Measurements from ENCODE around the gene OR6N2. TPM values are rescaled to one million over a fixed set of nuclear protein-coding genes. Genes with fewer than 3 reads are reported as not detected.

The OR6N2 gene
- total and polyA plus RNA-seq, 2 experiments from 2014 or later: not detected

DNA sequence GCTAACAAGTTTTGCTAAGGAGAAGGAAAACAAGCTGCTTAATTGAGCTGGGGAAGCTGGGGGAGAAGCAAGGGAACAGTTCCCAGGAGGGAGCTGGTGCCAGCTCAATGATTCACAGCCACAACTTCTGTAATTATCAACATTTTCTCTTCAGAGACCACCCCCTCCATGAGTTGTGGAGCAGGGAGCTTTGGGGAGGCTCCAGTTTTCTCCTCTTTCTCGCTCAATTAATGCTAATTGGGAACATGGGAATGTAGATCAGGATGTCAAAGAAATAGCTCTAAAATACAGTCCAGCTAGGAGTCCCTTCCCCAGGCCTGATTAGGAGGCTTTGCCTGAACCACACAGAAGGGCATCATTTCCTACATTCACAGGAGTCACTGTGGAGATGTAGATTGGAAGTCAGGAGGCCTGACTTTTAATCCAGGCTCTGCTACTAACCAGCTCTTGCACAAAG is 38.0 kb upstream of the OR6N2 start (continued):
- TF ChIP-seq ZNF331 (CRISPR knock-in tag; IDR thresholded peaks at IDR 0.05; ENCODE audit: low read depth): no peak
- TF ChIP-seq, protein P1, sequence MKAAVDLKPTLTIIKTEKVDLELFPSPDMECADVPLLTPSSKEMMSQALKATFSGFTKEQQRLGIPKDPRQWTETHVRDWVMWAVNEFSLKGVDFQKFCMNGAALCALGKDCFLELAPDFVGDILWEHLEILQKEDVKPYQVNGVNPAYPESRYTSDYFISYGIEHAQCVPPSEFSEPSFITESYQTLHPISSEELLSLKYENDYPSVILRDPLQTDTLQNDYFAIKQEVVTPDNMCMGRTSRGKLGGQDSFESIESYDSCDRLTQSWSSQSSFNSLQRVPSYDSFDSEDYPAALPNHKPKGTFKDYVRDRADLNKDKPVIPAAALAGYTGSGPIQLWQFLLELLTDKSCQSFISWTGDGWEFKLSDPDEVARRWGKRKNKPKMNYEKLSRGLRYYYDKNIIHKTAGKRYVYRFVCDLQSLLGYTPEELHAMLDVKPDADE (IDR thresholded peaks at IDR 0.05): no peak
- no peak for TF ChIP-seq ZNF114 (CRISPR knock-in tag; IDR thresholded peaks at IDR 0.05)
- no peak for TF ChIP-seq POLR2AphosphoS5 (IDR thresholded peaks at IDR 0.05; ENCODE audit: low read depth)
- no peak for TF ChIP-seq CREB1 (CRISPR knock-in tag; IDR thresholded peaks at IDR 0.05; ENCODE audit: low read depth)
- no peak for TF ChIP-seq STAT1 (IDR thresholded peaks at IDR 0.05; ENCODE audit: unreplicated experiment)
- TF ChIP-seq, protein P2, sequence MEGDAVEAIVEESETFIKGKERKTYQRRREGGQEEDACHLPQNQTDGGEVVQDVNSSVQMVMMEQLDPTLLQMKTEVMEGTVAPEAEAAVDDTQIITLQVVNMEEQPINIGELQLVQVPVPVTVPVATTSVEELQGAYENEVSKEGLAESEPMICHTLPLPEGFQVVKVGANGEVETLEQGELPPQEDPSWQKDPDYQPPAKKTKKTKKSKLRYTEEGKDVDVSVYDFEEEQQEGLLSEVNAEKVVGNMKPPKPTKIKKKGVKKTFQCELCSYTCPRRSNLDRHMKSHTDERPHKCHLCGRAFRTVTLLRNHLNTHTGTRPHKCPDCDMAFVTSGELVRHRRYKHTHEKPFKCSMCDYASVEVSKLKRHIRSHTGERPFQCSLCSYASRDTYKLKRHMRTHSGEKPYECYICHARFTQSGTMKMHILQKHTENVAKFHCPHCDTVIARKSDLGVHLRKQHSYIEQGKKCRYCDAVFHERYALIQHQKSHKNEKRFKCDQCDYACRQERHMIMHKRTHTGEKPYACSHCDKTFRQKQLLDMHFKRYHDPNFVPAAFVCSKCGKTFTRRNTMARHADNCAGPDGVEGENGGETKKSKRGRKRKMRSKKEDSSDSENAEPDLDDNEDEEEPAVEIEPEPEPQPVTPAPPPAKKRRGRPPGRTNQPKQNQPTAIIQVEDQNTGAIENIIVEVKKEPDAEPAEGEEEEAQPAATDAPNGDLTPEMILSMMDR (conservative IDR thresholded peaks at IDR 0.05; ENCODE audit: low read depth in 2 of 2): no peak
- TF ChIP-seq, protein P3, sequence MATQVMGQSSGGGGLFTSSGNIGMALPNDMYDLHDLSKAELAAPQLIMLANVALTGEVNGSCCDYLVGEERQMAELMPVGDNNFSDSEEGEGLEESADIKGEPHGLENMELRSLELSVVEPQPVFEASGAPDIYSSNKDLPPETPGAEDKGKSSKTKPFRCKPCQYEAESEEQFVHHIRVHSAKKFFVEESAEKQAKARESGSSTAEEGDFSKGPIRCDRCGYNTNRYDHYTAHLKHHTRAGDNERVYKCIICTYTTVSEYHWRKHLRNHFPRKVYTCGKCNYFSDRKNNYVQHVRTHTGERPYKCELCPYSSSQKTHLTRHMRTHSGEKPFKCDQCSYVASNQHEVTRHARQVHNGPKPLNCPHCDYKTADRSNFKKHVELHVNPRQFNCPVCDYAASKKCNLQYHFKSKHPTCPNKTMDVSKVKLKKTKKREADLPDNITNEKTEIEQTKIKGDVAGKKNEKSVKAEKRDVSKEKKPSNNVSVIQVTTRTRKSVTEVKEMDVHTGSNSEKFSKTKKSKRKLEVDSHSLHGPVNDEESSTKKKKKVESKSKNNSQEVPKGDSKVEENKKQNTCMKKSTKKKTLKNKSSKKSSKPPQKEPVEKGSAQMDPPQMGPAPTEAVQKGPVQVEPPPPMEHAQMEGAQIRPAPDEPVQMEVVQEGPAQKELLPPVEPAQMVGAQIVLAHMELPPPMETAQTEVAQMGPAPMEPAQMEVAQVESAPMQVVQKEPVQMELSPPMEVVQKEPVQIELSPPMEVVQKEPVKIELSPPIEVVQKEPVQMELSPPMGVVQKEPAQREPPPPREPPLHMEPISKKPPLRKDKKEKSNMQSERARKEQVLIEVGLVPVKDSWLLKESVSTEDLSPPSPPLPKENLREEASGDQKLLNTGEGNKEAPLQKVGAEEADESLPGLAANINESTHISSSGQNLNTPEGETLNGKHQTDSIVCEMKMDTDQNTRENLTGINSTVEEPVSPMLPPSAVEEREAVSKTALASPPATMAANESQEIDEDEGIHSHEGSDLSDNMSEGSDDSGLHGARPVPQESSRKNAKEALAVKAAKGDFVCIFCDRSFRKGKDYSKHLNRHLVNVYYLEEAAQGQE (IDR thresholded peaks at IDR 0.05; ENCODE audit: unreplicated experiment): no peak

DNA sequence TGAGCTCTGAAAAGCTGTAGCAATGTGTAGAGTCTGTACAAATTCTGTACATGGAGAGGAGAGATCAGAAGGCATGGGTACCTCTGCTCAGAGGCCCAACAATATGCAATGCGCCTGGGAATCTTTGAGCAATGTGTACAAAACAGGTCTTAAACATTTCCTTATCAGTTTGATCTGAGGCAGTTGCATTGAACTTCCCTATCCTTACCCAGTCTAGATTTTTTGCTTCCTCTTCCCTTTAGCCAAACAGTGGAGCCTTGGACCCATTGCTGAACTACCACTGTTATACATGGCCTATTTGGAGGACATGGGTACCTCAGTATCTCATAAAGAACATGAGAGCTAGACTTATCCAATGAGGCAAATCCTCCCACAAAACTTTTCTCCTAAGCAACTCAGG is 37.6 kb upstream of the OR6N2 start:
- no peaks in the 10 kb centered on the region for H3K36me3 ChIP-seq (ENCODE audit: insufficient read depth)
- Mint-ChIP-seq H3K9me3 (no peaks in the 10 kb centered on the region; the same call in 2 of the 3 replicates), H3K4me1 (no peaks in the 10 kb centered on the region), H3K4me3 (no peak overlapping the region), H3K36me3 (ENCODE audit: low read depth) (no peaks in the 10 kb centered on the region), H3K27ac (no peak overlapping the region), H3K27me3 (ENCODE audit: insufficient read depth, low read depth, poor library complexity) (no peaks in the 10 kb centered on the region)
- no peak overlapping the region for H3K4me2 ChIP-seq
- H3K4me3 ChIP-seq: no peak overlapping the region
- no peak for DNase-seq (ENCODE audit: low spot score)
- H3K9me2 ChIP-seq (ENCODE audit: insufficient read depth): 0 out of 2 replicates have a peak, but pooled peaks cover 7% of the 10 kb centered on the region
- no peak for ATAC-seq
- no peaks in the 10 kb centered on the region for H3K79me2 ChIP-seq (replicated peaks; ENCODE audit: insufficient read depth)
- H3K27me3 ChIP-seq (ENCODE audit: insufficient read depth): no peaks in the 10 kb centered on the region
- H3K4me1 ChIP-seq (ENCODE audit: insufficient read depth): no peaks in the 10 kb centered on the region
- no peaks in the 10 kb centered on the region for H3F3A ChIP-seq (replicated peaks; ENCODE audit: low read depth)
- TF ChIP-seq EZH2phosphoT487 (IDR thresholded peaks at IDR 0.05; ENCODE audit: unreplicated experiment) (no peak), ZNF114 (CRISPR knock-in tag; IDR thresholded peaks at IDR 0.05) (no peak), CREB1 (CRISPR knock-in tag; IDR thresholded peaks at IDR 0.05; ENCODE audit: low read depth) (no peak), POLR2AphosphoS5 (IDR thresholded peaks at IDR 0.05; ENCODE audit: low read depth) (no peak), EZH2 (IDR thresholded peaks at IDR 0.05; ENCODE audit: low read depth, unreplicated experiment) (no peak), ZNF331 (CRISPR knock-in tag; IDR thresholded peaks at IDR 0.05; ENCODE audit: low read depth) (no peak), NANOG (IDR thresholded peaks at IDR 0.05; ENCODE audit: borderline replicate concordance) (no peak)
- TF ChIP-seq, protein P2 (conservative IDR thresholded peaks at IDR 0.05; ENCODE audit: low read depth in 2 of 2): no peak
- no peak overlapping the region for H2AFZ ChIP-seq
- no peak overlapping the region for H3K27ac ChIP-seq (ENCODE audit: low read depth)
- H4K20me1 ChIP-seq (replicated peaks; ENCODE audit: insufficient read depth): no peaks in the 10 kb centered on the region
